GM12878 (cell line): ENCODE results near the gene SYNPO2L. TPM values are rescaled to one million over a fixed set of nuclear protein-coding genes. Genes with fewer than 3 reads are reported as not detected.
"Not testable (repeated sequence)": the region's sequence is repeated elsewhere in the genome, so short reads cannot be mapped to it uniquely, and the experiment has no call there.

Experiments used
- ATAC-seq: fragments of 200-7000 bp; cut with Tn5 transposase; 3 replicates; pipeline ENCODE4 v1.9.1; 2020; ENCODE audit warnings: mild to moderate bottlenecking, moderate library complexity
- BruUV-seq: library from RNA; stranded (reverse); fragments of 400-500 nt; replicated peaks from 2 replicates; lab custom pipeline; 2021; lab: Mats Ljungman, UMichigan
- CTCF ChIA-PET: fragments of 300-600 bp; sonication (Branson Sonifier 250); formaldehyde crosslinking; extraction: SDS; loops from one replicate; lab custom pipeline; 2021; ENCODE audit warnings: inconsistent platforms; lab: Yijun Ruan, JAX
- POLR2A ChIA-PET: fragments of 350-600 bp; formaldehyde crosslinking; extraction: SDS; loops from one replicate; lab custom pipeline; 2021; ENCODE audit warnings: inconsistent platforms; lab: Charles Lee
- RAD21 ChIA-PET: fragments of 300-600 bp; sonication (Branson Sonifier 250); formaldehyde crosslinking; loops from one replicate; lab custom pipeline; 2023; ENCODE audit warnings: antibody characterized with exemption; ENCODE audit not compliant: unreplicated experiment; lab: Charles Lee
- SMC1A ChIA-PET: fragments of 300-600 bp; sonication (Branson Sonifier 250); formaldehyde crosslinking; loops from one replicate; lab custom pipeline; 2023; ENCODE audit not compliant: unreplicated experiment, uncharacterized antibody; lab: Charles Lee
- DNase-seq: peaks from one replicate; pipeline ENCODE4 v3.0.0-alpha.2; 2011; ENCODE audit warnings: low read depth, low spot score
- FAIRE-seq: peaks from 3 replicates; lab custom pipeline; 2011; peaks lifted over from hg19 to GRCh38; lab: Jason Lieb, UNC
- H2AFZ ChIP-seq: 2 replicates; pipeline ENCODE4 v1.6.0; 2011; ENCODE audit warnings: low read depth, low read length, control low read depth; ENCODE audit not compliant: control insufficient read depth
- H3K27ac ChIP-seq: 2 replicates; pipeline ENCODE4 v1.5.1; 2011; ENCODE audit warnings: control low read depth; ENCODE audit not compliant: control insufficient read depth, insufficient read depth
- H3K27me3 ChIP-seq, 2 experiments: replicated peaks in 1 of 2; 2 replicates each; pipeline versions ENCODE4 v1.6.0 to v1.6.1; 2011; ENCODE audit warnings: low read length in 1 of 2; ENCODE audit not compliant: control insufficient read depth in 2 of 2, insufficient read depth in 2 of 2
- H3K36me3 ChIP-seq, 2 experiments: 2 replicates each; pipeline ENCODE4 v1.5.1; 2011; ENCODE audit warnings: low read length in 1 of 2; ENCODE audit not compliant: control insufficient read depth in 2 of 2, insufficient read depth in 2 of 2
- H3K4me1 ChIP-seq: 2 replicates; pipeline ENCODE4 v1.6.1; 2011; ENCODE audit warnings: mild to moderate bottlenecking, low read length, moderate library complexity, mixed read lengths; ENCODE audit not compliant: control insufficient read depth, insufficient read depth
- H3K4me2 ChIP-seq: 2 replicates; pipeline ENCODE4 v1.6.0; 2011; ENCODE audit warnings: control low read depth; ENCODE audit not compliant: control insufficient read depth, insufficient read depth
- H3K4me3 ChIP-seq: fragments of 200-600 bp; sonication (generic); 2 replicates; pipeline ENCODE4 v1.5.1; 2016
- H3K79me2 ChIP-seq: 2 replicates; pipeline ENCODE4 v1.6.0; 2011; ENCODE audit warnings: low read length; ENCODE audit not compliant: control insufficient read depth, insufficient read depth
- H3K9ac ChIP-seq: 2 replicates; pipeline ENCODE4 v1.8.0; 2011; ENCODE audit warnings: low read length, control low read depth, mixed read lengths; ENCODE audit not compliant: control insufficient read depth, insufficient read depth
- H3K9me3 ChIP-seq: replicated peaks from 3 replicates; pipeline ENCODE4 v1.5.1; 2011; ENCODE audit warnings: mild to moderate bottlenecking, low read length; ENCODE audit not compliant: control insufficient read depth, insufficient read depth
- H4K20me1 ChIP-seq: 2 replicates; pipeline ENCODE4 v1.6.0; 2011; ENCODE audit not compliant: control insufficient read depth, insufficient read depth
- ELK1 ChIP-seq: IDR thresholded peaks from 2 replicates; pipeline ENCODE4 v1.6.1; 2012; ENCODE audit warnings: low read depth, low read length, improper control_type of control experiment
- YBX1 ChIP-seq: fragments of 450-650 bp; IDR thresholded peaks from 2 replicates; pipeline ENCODE4 v1.6.1; 2016; ENCODE audit warnings: antibody characterized with exemption
- WGBS: methylation state at CpG from one replicate; pipeline ENCODE4 v1.1.6; 2016; ENCODE audit warnings: low lambda C conversion rate; ENCODE audit not compliant: insufficient replicate concordance, insufficient coverage; ENCODE audit errors: missing lambda C conversion rate; 5-methylcytosine and 5-hydroxymethylcytosine counted together
- in situ Hi-C: fragments of 300-500 bp; cut with MboI; formaldehyde crosslinking; loops from 9 replicates; pipeline ENCODE4 v1.14.3; 2018; ENCODE audit warnings: mixed read lengths
- intact Hi-C: fragments of 100-400 bp; cut with micrococcal nuclease; formaldehyde crosslinking; loops from one replicate; pipeline ENCODE4 v1.14.2; 2022; ENCODE audit not compliant: unreplicated experiment
- polyA plus RNA-seq, 11 experiments: library from polyadenylated mRNA; depleted of rRNA in 4 of 11; unstranded in 6 of 11; stranded (reverse) in 5 of 11; fragments of >200 nt; fragmentation: Nextera tagmentation in 4 of 11; fragmentation: Illumina TruSeq in 1 of 11; extraction: Ambion mirVana in 4 of 11; extraction: Trizol in 1 of 11; gene quantifications; 1 replicate in 1 of 11; 2 replicates in 10 of 11; pipeline versions ENCODE4 v1.2.1 to v1.2.3, GENCODE V29; 2011 to 2016; ENCODE audit warnings: inconsistent platforms in 2 of 11, missing spikeins in 2 of 11, low read depth in 1 of 11
- total RNA-seq, 4 experiments: library from RNA; depleted of rRNA in 3 of 4; stranded (reverse); fragments of >200 nt in 3 of 4; fragmentation: Illumina TruSeq in 1 of 4; extraction: Trizol in 1 of 4; gene quantifications; 2 replicates each; pipeline versions ENCODE4 v1.2.1 to v1.2.3, GENCODE V29; 2013 to 2021

SYNPO2L gene
- total and polyA plus RNA-seq, 10 of the 15 experiments (the other 5 are each of a cell fraction or from before 2014, with no cell fraction given): 0.01 to 2.3 (median 0.59) TPM

GRCh38 chr10:73655990-73656298 lies at the start of gene SYNPO2L (continued):
- no peak for TF ChIP-seq ELK1
- no peak for TF ChIP-seq YBX1
- TF ChIP-seq, all 136 proteins: peak for 0

- DNase-seq, FAIRE-seq, H3K9ac ChIP-seq, H3K4me3 ChIP-seq, SMC1A ChIA-PET, in situ Hi-C loops, H3K4me1 ChIP-seq, CTCF ChIA-PET, H2AFZ ChIP-seq, H3K79me2 ChIP-seq, H3K4me2 ChIP-seq, H4K20me1 ChIP-seq, H3K36me3 ChIP-seq, H3K27ac ChIP-seq, H3K27me3 ChIP-seq, intact Hi-C loops, ATAC-seq, H3K9me3 ChIP-seq: not testable (repeated sequence)
- POLR2A ChIA-PET: interaction anchor here (0.7 kb wide), 2 partner anchors 56 to 279 kb away, joined by 4 to 5 read pairs; no protein-coding TSS in a partner anchor
- RAD21 ChIA-PET: interaction anchor here (0.6 kb wide), 1 partner anchor 56 kb away, joined by 3 read pairs; no protein-coding TSS in a partner anchor
- BruUV-seq: TSS peak; percentile 29
Observed at GRCh38 chr10:73703924-73704323, 48.1 kb upstream of the SYNPO2L start.

- H4K20me1 ChIP-seq, H2AFZ ChIP-seq, POLR2A ChIA-PET, in situ Hi-C loops, H3K27me3 ChIP-seq, H3K36me3 ChIP-seq, DNase-seq, H3K4me3 ChIP-seq, H3K9me3 ChIP-seq, intact Hi-C loops, ATAC-seq, SMC1A ChIA-PET, H3K9ac ChIP-seq, H3K79me2 ChIP-seq, FAIRE-seq, BruUV-seq, H3K4me1 ChIP-seq, CTCF ChIA-PET, RAD21 ChIA-PET, H3K4me2 ChIP-seq, H3K27ac ChIP-seq: not testable (repeated sequence)
- WGBS: 89% methylated on average over 2 of the region's 2 CpGs
Observed at GRCh38 chr10:73698819-73699218, 43.0 kb upstream of the SYNPO2L start.

- intact Hi-C loops, H3K27me3 ChIP-seq, H4K20me1 ChIP-seq, H3K4me1 ChIP-seq, CTCF ChIA-PET, H2AFZ ChIP-seq, H3K4me3 ChIP-seq, SMC1A ChIA-PET, DNase-seq, H3K4me2 ChIP-seq, ATAC-seq, H3K9me3 ChIP-seq, RAD21 ChIA-PET, POLR2A ChIA-PET, H3K79me2 ChIP-seq, FAIRE-seq, in situ Hi-C loops, H3K9ac ChIP-seq, H3K27ac ChIP-seq, H3K36me3 ChIP-seq, BruUV-seq: not testable (repeated sequence)
- WGBS: over 99% methylated on average over 14 of the region's 16 CpGs
Observed at GRCh38 chr10:73697675-73698159, 41.9 kb upstream of the SYNPO2L start, which contains the start of gene AGAP5. Gene AGAP5, minus strand, starts transcription at chr10:73698109. Its CDS starts 354 bp downstream, at chr10:73697755.
